Right lobe of liver (tissue), 4 donors: ENCODE results near the gene KARS1.

ENCODE experiments used
- CTCF ChIP-seq, 4 donors: fragments of 200-600 bp in 3 of 4; fragments of 450-650 bp in 1 of 4; IDR thresholded peaks; one replicate each; pipeline versions ENCODE4 v1.5.1 to v1.8.0; 2016 to 2022; ENCODE audit warnings: antibody characterized with exemption in 4 of 4, mild to moderate bottlenecking in 2 of 4
- POLR2A ChIP-seq: fragments of 450-650 bp; IDR thresholded peaks from one replicate; pipeline ENCODE4 v1.6.1; 2017; ENCODE audit warnings: antibody characterized with exemption, mild to moderate bottlenecking
- donor health status: DM: no; HTN: no; CAD: no.
- donor health status: DM: no; HTN: no; CAD: no.
- donor health status: DM: no; HTN: yes; CAD: no.

DNA sequence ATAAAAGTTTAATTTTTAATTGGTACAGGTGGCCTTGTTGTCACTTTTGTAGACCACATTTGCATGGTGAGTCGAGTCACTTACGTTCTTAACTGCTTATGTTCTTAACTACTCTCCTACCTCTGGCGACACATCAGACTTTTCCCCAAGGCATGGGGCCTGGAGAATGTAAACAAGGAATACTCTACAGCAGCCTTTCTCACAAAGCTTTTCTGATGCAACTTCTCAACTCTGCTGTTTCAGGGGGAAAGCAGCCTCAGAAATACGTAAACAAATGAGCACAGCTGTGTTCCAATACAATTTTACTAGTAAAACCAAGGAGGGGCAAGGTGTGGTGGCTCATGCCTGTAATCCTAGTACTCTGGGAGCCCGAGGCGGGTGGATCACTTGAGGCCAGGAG lies 6.9 kb downstream of the KARS1 start:
- TF ChIP-seq POLR2A (no peak), CTCF (IDR thresholded peaks at IDR 0.05) (no peak)
